GM23338 (cell line): Measurements from ENCODE around the gene SFT2D1. TPM values are rescaled to one million over a fixed set of nuclear protein-coding genes. Genes with fewer than 3 reads are reported as not detected.

Experiments used
- ATAC-seq: fragments of 200-7000 bp; cut with Tn5 transposase; 3 replicates; pipeline ENCODE4 v1.9.1; 2020
- DNase-seq: peaks from one replicate; pipeline ENCODE4 v3.0.0-alpha.2; 2015; ENCODE audit warnings: low spot score
- H2AFZ ChIP-seq: fragments of 200-600 bp; sonication (generic); 2 replicates; pipeline ENCODE4 v1.8.0; 2016; ENCODE audit warnings: antibody characterized with exemption, mild to moderate bottlenecking, moderate library complexity
- H3F3A ChIP-seq: fragments of 200-600 bp; sonication (generic); replicated peaks from 2 replicates; pipeline ENCODE4 v1.8.0; 2017; ENCODE audit warnings: antibody characterized with exemption, mixed run types, low read depth
- H3K27ac ChIP-seq: fragments of 200-600 bp; sonication (generic); 2 replicates; pipeline ENCODE4 v1.6.1; 2016; ENCODE audit warnings: low read depth
- H3K27me3 ChIP-seq: fragments of 200-600 bp; sonication (generic); 2 replicates; pipeline ENCODE4 v1.8.0; 2016; ENCODE audit warnings: mild to moderate bottlenecking, mixed run types, moderate library complexity; ENCODE audit not compliant: insufficient read depth
- H3K36me3 ChIP-seq: fragments of 200-600 bp; sonication (generic); 2 replicates; pipeline ENCODE4 v1.8.0; 2016; ENCODE audit warnings: mild to moderate bottlenecking; ENCODE audit not compliant: insufficient read depth
- H3K4me1 ChIP-seq: fragments of 200-600 bp; sonication (generic); 2 replicates; pipeline ENCODE4 v1.8.0; 2016; ENCODE audit warnings: mild to moderate bottlenecking, moderate library complexity; ENCODE audit not compliant: insufficient read depth
- H3K4me2 ChIP-seq: fragments of 200-600 bp; sonication (generic); 2 replicates; pipeline ENCODE4 v1.7.1; 2017; ENCODE audit warnings: mixed run types
- H3K4me3 ChIP-seq: fragments of 200-600 bp; sonication (generic); 2 replicates; pipeline ENCODE4 v1.6.1; 2016; ENCODE audit warnings: mixed run types
- H3K79me2 ChIP-seq: fragments of 200-600 bp; sonication (generic); replicated peaks from 2 replicates; pipeline ENCODE4 v1.8.0; 2017; ENCODE audit warnings: mild to moderate bottlenecking; ENCODE audit not compliant: insufficient read depth
- H3K9me2 ChIP-seq: fragments of 200-600 bp; sonication (generic); 2 replicates; pipeline ENCODE4 v1.8.0; 2017; ENCODE audit not compliant: insufficient read depth
- H4K20me1 ChIP-seq: fragments of 200-600 bp; sonication (generic); replicated peaks from 2 replicates; pipeline ENCODE4 v1.8.0; 2017; ENCODE audit warnings: mild to moderate bottlenecking; ENCODE audit not compliant: insufficient read depth
- H3K27ac Mint-ChIP-seq: 2 replicates; pipeline ENCODE4 v1.8.0; 2020; ENCODE audit warnings: inconsistent platforms, mild to moderate bottlenecking, moderate library complexity, mixed read lengths
- H3K27me3 Mint-ChIP-seq: 3 replicates; pipeline ENCODE4 v1.8.0; 2022; ENCODE audit warnings: low read depth, mild to moderate bottlenecking, moderate library complexity, mixed read lengths, inconsistent platforms; ENCODE audit not compliant: insufficient read depth, poor library complexity
- H3K36me3 Mint-ChIP-seq: 3 replicates; pipeline ENCODE4 v1.8.0; 2021; ENCODE audit warnings: low read depth, mild to moderate bottlenecking, inconsistent platforms, moderate library complexity, mixed read lengths
- H3K4me1 Mint-ChIP-seq: 3 replicates; pipeline ENCODE4 v1.8.0; 2020; ENCODE audit warnings: mild to moderate bottlenecking, inconsistent platforms, mixed read lengths
- H3K4me3 Mint-ChIP-seq: 3 replicates; pipeline ENCODE4 v1.8.0; 2021; ENCODE audit warnings: moderate library complexity, mild to moderate bottlenecking, inconsistent platforms, mixed read lengths
- H3K9me3 Mint-ChIP-seq: 3 replicates; pipeline ENCODE4 v1.8.0; 2020; ENCODE audit warnings: moderate library complexity, mild to moderate bottlenecking, inconsistent platforms, mixed read lengths
- ETS1 ChIP-seq: IDR thresholded peaks from 2 replicates; pipeline ENCODE4 v1.6.1; 2016; ENCODE audit warnings: antibody characterized with exemption
- NANOG ChIP-seq: IDR thresholded peaks from 2 replicates; pipeline ENCODE4 v1.6.1; 2016; ENCODE audit warnings: antibody characterized with exemption, borderline replicate concordance
- REST ChIP-seq: IDR thresholded peaks from one replicate; pipeline ENCODE4 v1.6.1; 2018; ENCODE audit warnings: antibody characterized with exemption; ENCODE audit not compliant: unreplicated experiment
- ZNF331 ChIP-seq: fragments of 250-450 bp; sonication (Bioruptor Pico); IDR thresholded peaks from 2 replicates; pipeline ENCODE4 v1.5.0; 2020; ENCODE audit warnings: low read depth, mild to moderate bottlenecking, moderate library complexity
- polyA plus RNA-seq: library from polyadenylated mRNA; unstranded; fragments of >200 nt; fragmentation: Nextera tagmentation; extraction: Ambion mirVana; gene quantifications from 2 replicates; pipeline ENCODE4 v1.2.1, GENCODE V29; 2016
- total RNA-seq: library from RNA; depleted of rRNA; stranded (reverse); fragments of >200 nt; shearing (Covaris generic); gene quantifications from 2 replicates; pipeline ENCODE4 v1.2.3, GENCODE V29; 2014
- TF ChIP-seq, protein P1 (sequence below): fragments of 250-450 bp; sonication (Bioruptor Pico); IDR thresholded peaks from 2 replicates; pipeline ENCODE4 v1.5.0; 2020; ENCODE audit warnings: mild to moderate bottlenecking, moderate library complexity

Gene SFT2D1
- total and polyA plus RNA-seq, 2 experiments from 2014 or later = 74.7 to 120 TPM

GRCh38 chr6:166379103-166379586 is 36.8 kb upstream of the SFT2D1 start:
- H3K27me3 Mint-ChIP-seq = peaks cover 4% of the 10 kb centered on the region
- no peak overlapping the region for H3K4me3 Mint-ChIP-seq
- peaks cover 27% of the 10 kb centered on the region for H3K79me2 ChIP-seq
- ATAC-seq (no peak), DNase-seq (no peak)
- no peaks in the 10 kb centered on the region for H3K27me3 ChIP-seq
- no peaks in the 10 kb centered on the region for H3K9me3 Mint-ChIP-seq
- H4K20me1 ChIP-seq = no peaks in the 10 kb centered on the region
- H3K4me1 ChIP-seq = peaks cover 17% of the 10 kb centered on the region
- H3K9me2 ChIP-seq = peaks cover 1% of the 10 kb centered on the region; the same call in 1 of the 2 replicates
- H3K36me3 ChIP-seq = no peaks in the 10 kb centered on the region
- no peak overlapping the region for H3K4me2 ChIP-seq
- peaks cover 17% of the 10 kb centered on the region; the same call in 2 of the 3 replicates for H3K4me1 Mint-ChIP-seq
- no peaks in the 10 kb centered on the region for H3K36me3 Mint-ChIP-seq
- H2AFZ ChIP-seq = no peak overlapping the region
- no peak overlapping the region for H3K27ac ChIP-seq
- no peak overlapping the region for H3K27ac Mint-ChIP-seq
- TF ChIP-seq, protein P1, sequence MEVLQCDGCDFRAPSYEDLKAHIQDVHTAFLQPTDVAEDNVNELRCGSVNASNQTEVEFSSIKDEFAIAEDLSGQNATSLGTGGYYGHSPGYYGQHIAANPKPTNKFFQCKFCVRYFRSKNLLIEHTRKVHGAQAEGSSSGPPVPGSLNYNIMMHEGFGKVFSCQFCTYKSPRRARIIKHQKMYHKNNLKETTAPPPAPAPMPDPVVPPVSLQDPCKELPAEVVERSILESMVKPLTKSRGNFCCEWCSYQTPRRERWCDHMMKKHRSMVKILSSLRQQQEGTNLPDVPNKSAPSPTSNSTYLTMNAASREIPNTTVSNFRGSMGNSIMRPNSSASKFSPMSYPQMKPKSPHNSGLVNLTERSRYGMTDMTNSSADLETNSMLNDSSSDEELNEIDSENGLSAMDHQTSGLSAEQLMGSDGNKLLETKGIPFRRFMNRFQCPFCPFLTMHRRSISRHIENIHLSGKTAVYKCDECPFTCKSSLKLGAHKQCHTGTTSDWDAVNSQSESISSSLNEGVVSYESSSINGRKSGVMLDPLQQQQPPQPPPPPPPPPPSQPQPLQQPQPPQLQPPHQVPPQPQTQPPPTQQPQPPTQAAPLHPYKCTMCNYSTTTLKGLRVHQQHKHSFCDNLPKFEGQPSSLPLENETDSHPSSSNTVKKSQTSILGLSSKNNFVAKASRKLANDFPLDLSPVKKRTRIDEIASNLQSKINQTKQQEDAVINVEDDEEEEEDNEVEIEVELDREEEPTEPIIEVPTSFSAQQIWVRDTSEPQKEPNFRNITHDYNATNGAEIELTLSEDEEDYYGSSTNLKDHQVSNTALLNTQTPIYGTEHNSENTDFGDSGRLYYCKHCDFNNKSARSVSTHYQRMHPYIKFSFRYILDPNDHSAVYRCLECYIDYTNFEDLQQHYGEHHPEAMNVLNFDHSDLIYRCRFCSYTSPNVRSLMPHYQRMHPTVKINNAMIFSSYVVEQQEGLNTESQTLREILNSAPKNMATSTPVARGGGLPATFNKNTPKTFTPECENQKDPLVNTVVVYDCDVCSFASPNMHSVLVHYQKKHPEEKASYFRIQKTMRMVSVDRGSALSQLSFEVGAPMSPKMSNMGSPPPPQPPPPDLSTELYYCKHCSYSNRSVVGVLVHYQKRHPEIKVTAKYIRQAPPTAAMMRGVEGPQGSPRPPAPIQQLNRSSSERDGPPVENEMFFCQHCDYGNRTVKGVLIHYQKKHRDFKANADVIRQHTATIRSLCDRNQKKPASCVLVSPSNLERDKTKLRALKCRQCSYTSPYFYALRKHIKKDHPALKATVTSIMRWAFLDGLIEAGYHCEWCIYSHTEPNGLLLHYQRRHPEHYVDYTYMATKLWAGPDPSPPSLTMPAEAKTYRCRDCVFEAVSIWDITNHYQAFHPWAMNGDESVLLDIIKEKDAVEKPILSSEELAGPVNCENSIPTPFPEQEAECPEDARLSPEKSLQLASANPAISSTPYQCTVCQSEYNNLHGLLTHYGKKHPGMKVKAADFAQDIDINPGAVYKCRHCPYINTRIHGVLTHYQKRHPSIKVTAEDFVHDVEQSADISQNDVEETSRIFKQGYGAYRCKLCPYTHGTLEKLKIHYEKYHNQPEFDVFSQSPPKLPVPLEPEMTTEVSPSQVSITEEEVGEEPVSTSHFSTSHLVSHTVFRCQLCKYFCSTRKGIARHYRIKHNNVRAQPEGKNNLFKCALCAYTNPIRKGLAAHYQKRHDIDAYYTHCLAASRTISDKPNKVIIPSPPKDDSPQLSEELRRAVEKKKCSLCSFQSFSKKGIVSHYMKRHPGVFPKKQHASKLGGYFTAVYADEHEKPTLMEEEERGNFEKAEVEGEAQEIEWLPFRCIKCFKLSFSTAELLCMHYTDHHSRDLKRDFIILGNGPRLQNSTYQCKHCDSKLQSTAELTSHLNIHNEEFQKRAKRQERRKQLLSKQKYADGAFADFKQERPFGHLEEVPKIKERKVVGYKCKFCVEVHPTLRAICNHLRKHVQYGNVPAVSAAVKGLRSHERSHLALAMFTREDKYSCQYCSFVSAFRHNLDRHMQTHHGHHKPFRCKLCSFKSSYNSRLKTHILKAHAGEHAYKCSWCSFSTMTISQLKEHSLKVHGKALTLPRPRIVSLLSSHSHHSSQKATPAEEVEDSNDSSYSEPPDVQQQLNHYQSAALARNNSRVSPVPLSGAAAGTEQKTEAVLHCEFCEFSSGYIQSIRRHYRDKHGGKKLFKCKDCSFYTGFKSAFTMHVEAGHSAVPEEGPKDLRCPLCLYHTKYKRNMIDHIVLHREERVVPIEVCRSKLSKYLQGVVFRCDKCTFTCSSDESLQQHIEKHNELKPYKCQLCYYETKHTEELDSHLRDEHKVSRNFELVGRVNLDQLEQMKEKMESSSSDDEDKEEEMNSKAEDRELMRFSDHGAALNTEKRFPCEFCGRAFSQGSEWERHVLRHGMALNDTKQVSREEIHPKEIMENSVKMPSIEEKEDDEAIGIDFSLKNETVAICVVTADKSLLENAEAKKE = no peak
- TF ChIP-seq ETS1 (no peak), REST (no peak), NANOG (no peak), ZNF331 (CRISPR knock-in tag) (no peak)
- no peak overlapping the region for H3K4me3 ChIP-seq
- no peaks in the 10 kb centered on the region for H3F3A ChIP-seq
